Transverse colon (tissue), 4 donors: Measurements from ENCODE around the gene SMCO3. TPM values are rescaled to one million over a fixed set of nuclear protein-coding genes. Genes with fewer than 3 reads are reported as not detected.
A peak's percentile ranks its signal among the peaks of the same experiment; 100 is the strongest.

Source experiments
- DNase-seq: peaks from one replicate; pipeline ENCODE4 v3.0.0-alpha.2; 2019
- H3K27ac ChIP-seq, 4 donors: fragments of 200-600 bp; sonication (generic); 2 replicates each; pipeline ENCODE4 v1.5.1; 2016 to 2018; ENCODE audit warnings: inconsistent platforms in 4 of 4
- H3K27me3 ChIP-seq: fragments of 200-600 bp; sonication (generic); 2 replicates; pipeline ENCODE4 v1.5.1; 2017; ENCODE audit warnings: inconsistent platforms
- H3K36me3 ChIP-seq, 4 donors: fragments of 200-600 bp; sonication (generic); 2 replicates each; pipeline ENCODE4 v1.5.1; 2017 to 2019; ENCODE audit warnings: inconsistent platforms in 4 of 4
- H3K4me1 ChIP-seq, 4 donors: fragments of 200-600 bp; sonication (generic); 2 replicates each; pipeline ENCODE4 v1.5.1; 2017 to 2020; ENCODE audit warnings: inconsistent platforms in 4 of 4
- H3K4me3 ChIP-seq, 4 donors: fragments of 200-600 bp; sonication (generic); 1 replicate in 1 of 4; 2 replicates in 3 of 4; pipeline versions ENCODE4 v1.5.1 to v1.6.1; 2017 to 2019; ENCODE audit warnings: inconsistent platforms in 4 of 4
- H3K9me3 ChIP-seq, 2 donors: fragments of 200-600 bp; sonication (generic); 2 replicates each; pipeline ENCODE4 v1.5.1; 2017 to 2019; ENCODE audit warnings: inconsistent platforms in 2 of 2
- EP300 ChIP-seq: sonication (generic); formaldehyde crosslinking; IDR thresholded peaks from one replicate; pipeline ENCODE4 v1.6.1; 2017; ENCODE audit warnings: antibody characterized with exemption, low read depth
- POLR2A ChIP-seq: fragments of 450-650 bp; IDR thresholded peaks from one replicate; pipeline ENCODE4 v1.6.1; 2016; ENCODE audit warnings: antibody characterized with exemption, mild to moderate bottlenecking, moderate library complexity
- POLR2AphosphoS5 ChIP-seq, 3 donors: sonication (generic); formaldehyde crosslinking; IDR thresholded peaks; one replicate each; pipeline ENCODE4 v1.6.1; 2016; ENCODE audit warnings: antibody characterized with exemption in 3 of 3
- WGBS, 2 donors: methylation state at CpG; one replicate each; pipeline ENCODE4 v1.1.5; 2018; ENCODE audit warnings: low coverage in 1 of 2; 5-methylcytosine and 5-hydroxymethylcytosine counted together
- in situ Hi-C, 4 donors: fragments of 200-750 bp; cut with MboI; loops; one replicate each; pipeline versions ENCODE4 v1.15.0 to v1.15.1; 2017; ENCODE audit warnings: low sequenced_read_pairs in 3 of 4, low pct_ligation_motif_present in 1 of 4, low pct_unique_long_range_greater_than_20kb in 1 of 4
- intact Hi-C: fragments of 100-400 bp; cut with DNase I; formaldehyde crosslinking; loops from one replicate; pipeline ENCODE4 v1.15.1; 2023; ENCODE audit warnings: low total_unique reads
- total RNA-seq, 4 donors: library from RNA; depleted of rRNA; stranded (reverse); fragments of >200 nt; gene quantifications; one replicate each; pipeline ENCODE4 v1.1.0, GENCODE V29; 2016
- TF ChIP-seq, protein P1 (sequence below), 5 experiments: fragments of 200-600 bp in 3 of 5; fragments of 450-650 bp in 2 of 5; sonication (generic) in 3 of 5; IDR thresholded peaks; 1 replicate in 2 of 5; 2 replicates in 3 of 5; pipeline ENCODE4 v1.5.1; 2016 to 2017; ENCODE audit warnings: antibody characterized with exemption in 5 of 5, inconsistent platforms in 3 of 5, mild to moderate bottlenecking in 2 of 5, moderate library complexity in 1 of 5

The SMCO3 gene
- total RNA-seq, 4 donors from 2014 or later, result not detected

DNA sequence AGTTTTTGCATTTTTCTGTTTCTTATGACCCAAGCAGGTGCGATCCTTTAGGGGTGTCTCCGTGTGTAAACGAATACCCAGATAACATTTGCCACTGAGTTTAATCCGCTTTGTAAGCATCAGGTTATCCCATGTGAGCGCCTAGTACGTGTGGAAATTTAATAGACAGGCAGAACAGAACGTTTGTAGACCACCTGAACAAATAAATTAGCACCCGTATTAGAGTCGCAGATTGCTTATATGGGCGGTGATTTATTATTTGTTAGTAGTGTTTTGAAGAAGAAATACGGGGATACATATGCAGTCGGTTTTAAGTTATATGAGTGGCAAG is 10.2 kb downstream of the SMCO3 start:
- TF ChIP-seq, protein P1, sequence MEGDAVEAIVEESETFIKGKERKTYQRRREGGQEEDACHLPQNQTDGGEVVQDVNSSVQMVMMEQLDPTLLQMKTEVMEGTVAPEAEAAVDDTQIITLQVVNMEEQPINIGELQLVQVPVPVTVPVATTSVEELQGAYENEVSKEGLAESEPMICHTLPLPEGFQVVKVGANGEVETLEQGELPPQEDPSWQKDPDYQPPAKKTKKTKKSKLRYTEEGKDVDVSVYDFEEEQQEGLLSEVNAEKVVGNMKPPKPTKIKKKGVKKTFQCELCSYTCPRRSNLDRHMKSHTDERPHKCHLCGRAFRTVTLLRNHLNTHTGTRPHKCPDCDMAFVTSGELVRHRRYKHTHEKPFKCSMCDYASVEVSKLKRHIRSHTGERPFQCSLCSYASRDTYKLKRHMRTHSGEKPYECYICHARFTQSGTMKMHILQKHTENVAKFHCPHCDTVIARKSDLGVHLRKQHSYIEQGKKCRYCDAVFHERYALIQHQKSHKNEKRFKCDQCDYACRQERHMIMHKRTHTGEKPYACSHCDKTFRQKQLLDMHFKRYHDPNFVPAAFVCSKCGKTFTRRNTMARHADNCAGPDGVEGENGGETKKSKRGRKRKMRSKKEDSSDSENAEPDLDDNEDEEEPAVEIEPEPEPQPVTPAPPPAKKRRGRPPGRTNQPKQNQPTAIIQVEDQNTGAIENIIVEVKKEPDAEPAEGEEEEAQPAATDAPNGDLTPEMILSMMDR (IDR thresholded peaks at IDR 0.05), result no peak
- TF ChIP-seq POLR2AphosphoS5 (IDR thresholded peaks at IDR 0.05) (no peak), EP300 (no peak), POLR2A (no peak)
- H3K9me3 ChIP-seq, result no peaks in the 10 kb centered on the region
- in situ Hi-C loops, result no loop called here
- peaks cover 0 to 8% (median 2%) of the 10 kb centered on the region in 4 donors for H3K36me3 ChIP-seq
- 0 to 1% methylated on average over 12 of the region's 12 CpGs for WGBS, 2 donors
- H3K4me1 ChIP-seq, result peaks cover 11 to 30% (median 18%) of the 10 kb centered on the region in 4 donors
- H3K27ac ChIP-seq, result peak overlapping the region; percentile 91 to 97 (median 92)
- H3K27me3 ChIP-seq, result no peaks in the 10 kb centered on the region
- DNase-seq, result no peak
- peak overlapping the region; percentile 52 to 99 (median 88) for H3K4me3 ChIP-seq
- intact Hi-C loops, result no loop called here

DNA sequence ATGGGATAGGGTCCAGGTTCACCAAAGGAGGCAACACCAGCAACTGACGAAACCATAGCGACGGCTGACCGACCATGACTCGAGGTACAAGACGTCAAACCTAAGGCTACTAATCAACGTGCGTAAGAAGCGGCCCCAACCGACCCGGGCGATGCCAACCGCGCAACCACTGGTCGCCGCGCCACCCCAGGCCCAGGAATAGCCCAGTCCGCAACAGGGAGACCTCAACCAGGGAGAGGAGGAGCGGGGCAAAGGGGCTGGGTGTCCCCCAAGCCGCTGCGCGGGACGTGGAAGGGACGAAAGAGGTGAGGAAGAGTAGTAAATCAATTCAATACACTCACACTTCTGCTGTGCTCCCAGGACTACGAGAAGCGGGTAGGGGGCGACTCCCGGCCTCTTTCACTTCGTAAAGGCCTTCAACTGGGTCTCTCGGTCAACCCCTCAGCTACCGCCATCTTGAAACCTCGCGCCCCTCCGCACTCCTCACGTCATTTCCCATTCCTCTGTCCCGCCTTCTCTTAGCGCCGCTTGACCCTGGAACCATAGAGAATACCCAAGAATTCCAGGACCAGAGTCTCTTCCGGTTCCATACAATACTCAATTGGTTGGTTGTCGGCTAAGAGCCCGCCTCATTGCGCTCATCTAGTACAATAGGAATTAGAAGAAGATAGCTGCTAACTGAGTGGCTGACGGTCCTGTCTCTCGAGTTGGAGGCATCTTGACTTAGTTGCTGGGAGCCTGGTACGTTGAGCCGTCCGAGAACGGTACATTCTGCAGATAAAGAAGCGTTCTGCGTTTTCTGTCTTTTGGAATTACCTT is 10.8 kb downstream of the SMCO3 start, which contains the start of the genes C12orf60 and WBP11:
Gene C12orf60 (plus strand): TSS at position 660 of the 819 bp plus-strand sequence. CDS start 19,266 bp downstream, outside the sequence.
Gene WBP11 (minus strand): TSS at position 468 of the 819 bp plus-strand sequence. CDS start 2,095 bp downstream, outside the sequence.
- TF ChIP-seq POLR2A, result peak; percentile 70
- TF ChIP-seq EP300, result no peak
- TF ChIP-seq, protein P1 (IDR thresholded peaks at IDR 0.05), result no peak
- peak; percentile 78 to 87 (median 86) for TF ChIP-seq POLR2AphosphoS5 (IDR thresholded peaks at IDR 0.05)

DNA sequence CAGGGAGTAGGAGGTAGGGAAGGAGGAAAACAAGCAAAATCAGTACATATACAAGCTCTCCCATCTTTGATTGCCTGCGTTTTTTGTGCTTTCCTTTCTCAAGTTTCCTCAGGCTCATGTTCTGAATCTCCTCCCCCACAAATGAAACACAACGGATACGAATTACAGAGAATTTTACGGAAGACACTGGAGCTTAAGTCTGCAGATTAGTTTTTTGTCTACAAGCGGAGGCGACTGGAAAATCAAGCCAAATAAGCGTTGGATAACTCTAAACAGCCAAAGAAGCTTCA is 11.3 kb downstream of the SMCO3 start:
- Histone ChIP-seq H3K4me1 (peaks cover 11 to 30% (median 18%) of the 10 kb centered on the region in 4 donors), H3K36me3 (peaks cover 0 to 18% (median 7%) of the 10 kb centered on the region in 4 donors), H3K27ac (peak overlapping the region; percentile 87 to 97 (median 92)), H3K27me3 (no peaks in the 10 kb centered on the region), H3K9me3 (no peaks in the 10 kb centered on the region), H3K4me3 (peak overlapping the region; percentile 60 to 99 (median 88))
- DNase-seq, result no peak
- 0% methylated on average over 6 to 7 of the region's 7 CpGs for WGBS, 2 donors
- in situ Hi-C loops, result no loop called here
- TF ChIP-seq POLR2AphosphoS5 (IDR thresholded peaks at IDR 0.05) (no peak), EP300 (no peak), POLR2A (no peak)
- TF ChIP-seq, protein P1 (IDR thresholded peaks at IDR 0.05), result no peak
- intact Hi-C loops, result no loop called here

More for the DNA sequence above, 10.8 kb downstream of the SMCO3 start, which contains the start of the genes C12orf60 and WBP11:
- intact Hi-C loops (no loop called here), in situ Hi-C loops (no loop called here)
- no peaks in the 10 kb centered on the region for H3K9me3 ChIP-seq
- DNase-seq, result peak; percentile 95
- H3K4me3 ChIP-seq, result peak within 1 kb of the TSS; percentile 60 to 99 (median 88)
- WGBS, 2 donors, result 0 to 1% methylated on average over 22 to 50 of the region's 50 CpGs
- peaks cover 11 to 30% (median 18%) of the 10 kb centered on the region in 4 donors for H3K4me1 ChIP-seq
- H3K27ac ChIP-seq, result peak within 1 kb of the TSS; percentile 91 to 97 (median 92)
- H3K36me3 ChIP-seq, result peaks cover 0 to 12% (median 5%) of the 10 kb centered on the region in 4 donors
- no peaks in the 10 kb centered on the region for H3K27me3 ChIP-seq

DNA sequence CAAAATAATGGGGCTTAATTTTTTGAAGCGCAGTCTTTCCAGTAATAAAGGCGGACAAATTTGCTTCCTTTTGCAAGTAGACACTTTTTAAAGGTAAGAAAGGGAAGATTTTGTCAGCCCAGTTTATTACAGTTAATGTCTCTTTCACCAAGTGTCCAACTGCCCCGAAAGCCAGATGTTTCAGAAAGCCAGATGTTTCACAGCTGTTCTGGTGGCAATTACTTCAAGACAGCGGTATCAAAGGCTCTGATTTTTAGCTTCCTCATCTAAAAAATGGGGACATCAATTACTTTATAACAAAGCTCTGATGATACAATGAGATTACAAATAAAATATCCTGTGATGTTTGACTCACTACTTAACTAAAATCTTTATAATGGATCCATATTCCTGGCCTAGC is 11.7 kb downstream of the SMCO3 start:
- no peaks in the 10 kb centered on the region for H3K9me3 ChIP-seq
- 57 to 68% methylated on average over 4 of the region's 4 CpGs for WGBS, 2 donors
- DNase-seq, result no peak
- peak overlapping the region in 3 of 4 donors; percentile 86 to 99 (median 90) for H3K4me3 ChIP-seq
- TF ChIP-seq EP300 (no peak), POLR2AphosphoS5 (IDR thresholded peaks at IDR 0.05) (no peak), POLR2A (no peak)
- TF ChIP-seq, protein P1 (IDR thresholded peaks at IDR 0.05), result no peak
- in situ Hi-C loops (no loop called here), intact Hi-C loops (no loop called here)
- H3K36me3 ChIP-seq, result peaks cover 0 to 22% (median 10%) of the 10 kb centered on the region in 4 donors
- H3K27me3 ChIP-seq, result no peaks in the 10 kb centered on the region
- H3K27ac ChIP-seq, result peak overlapping the region in 3 of 4 donors; percentile 91 to 97 (median 94)
- peaks cover 11 to 30% (median 18%) of the 10 kb centered on the region in 4 donors for H3K4me1 ChIP-seq
